Smooth muscle cell (in vitro differentiated cells): ENCODE measurements around the gene MSS51. TPM values are rescaled to one million over a fixed set of nuclear protein-coding genes. Genes with fewer than 3 reads are reported as not detected.

Source experiments
- DNase-seq: peaks from one replicate; lab custom pipeline; 2025; ENCODE audit not compliant: unreplicated experiment; lab: John Stamatoyannopoulos, UW
- H2AFZ ChIP-seq: fragments of 200-600 bp; sonication (generic); 2 replicates; pipeline ENCODE4 v1.6.0; 2016; ENCODE audit warnings: antibody characterized with exemption, low read depth, mild to moderate bottlenecking
- H3F3A ChIP-seq: fragments of 200-600 bp; sonication (generic); 2 replicates; pipeline ENCODE4 v1.6.0; 2017; ENCODE audit warnings: antibody characterized with exemption, low read depth
- H3K27ac ChIP-seq: fragments of 200-600 bp; sonication (generic); 2 replicates; pipeline ENCODE4 v1.5.1; 2016; ENCODE audit warnings: low read depth, mild to moderate bottlenecking
- H3K27me3 ChIP-seq: fragments of 200-600 bp; sonication (generic); 2 replicates; pipeline ENCODE4 v1.6.1; 2016; ENCODE audit warnings: low read depth, mild to moderate bottlenecking
- H3K36me3 ChIP-seq: fragments of 200-600 bp; sonication (generic); 2 replicates; pipeline ENCODE4 v1.5.1; 2016; ENCODE audit warnings: low read depth
- H3K4me1 ChIP-seq: fragments of 200-600 bp; sonication (generic); 2 replicates; pipeline ENCODE4 v1.5.1; 2016; ENCODE audit warnings: low read depth
- H3K4me2 ChIP-seq: fragments of 200-600 bp; sonication (generic); 2 replicates; pipeline ENCODE4 v1.6.0; 2016; ENCODE audit warnings: mild to moderate bottlenecking
- H3K4me3 ChIP-seq: fragments of 200-600 bp; sonication (generic); 2 replicates; pipeline ENCODE4 v1.5.1; 2016; ENCODE audit warnings: mild to moderate bottlenecking
- H3K79me2 ChIP-seq: fragments of 200-600 bp; sonication (generic); 2 replicates; pipeline ENCODE4 v1.6.0; 2016; ENCODE audit warnings: low read depth, mild to moderate bottlenecking
- H3K9ac ChIP-seq: fragments of 200-600 bp; sonication (generic); 2 replicates; pipeline ENCODE4 v1.6.0; 2016; ENCODE audit warnings: low read depth
- H3K9me3 ChIP-seq: fragments of 200-600 bp; sonication (generic); replicated peaks from 2 replicates; pipeline ENCODE4 v1.5.1; 2016; ENCODE audit warnings: low read depth
- H4K20me1 ChIP-seq: fragments of 200-600 bp; sonication (generic); 2 replicates; pipeline ENCODE4 v1.6.0; 2016; ENCODE audit warnings: low read depth
- WGBS: methylation state at CpG from one replicate; pipeline ENCODE4 v1.1.7; 2016; ENCODE audit warnings: low lambda C conversion rate; 5-methylcytosine and 5-hydroxymethylcytosine counted together
- polyA plus RNA-seq: library from polyadenylated mRNA; unstranded; fragments of >200 nt; fragmentation: Nextera tagmentation; extraction: Ambion mirVana; gene quantifications from 2 replicates; pipeline ENCODE4 v1.2.1, GENCODE V29; 2016
- total RNA-seq: library from RNA; depleted of rRNA; stranded (reverse); fragments of >200 nt; gene quantifications from 2 replicates; pipeline ENCODE4 v1.2.3, GENCODE V29; 2014
- TF ChIP-seq, protein P1 (sequence below): fragments of 200-600 bp; sonication (generic); IDR thresholded peaks from 2 replicates; pipeline ENCODE4 v1.5.1; 2017; ENCODE audit warnings: borderline replicate concordance, mild to moderate bottlenecking, antibody characterized with exemption; ENCODE audit not compliant: insufficient read depth, poor library complexity, severe bottlenecking

The MSS51 gene
- total and polyA plus RNA-seq, 2 experiments from 2014 or later = 0.66 to 2.4 TPM

DNA sequence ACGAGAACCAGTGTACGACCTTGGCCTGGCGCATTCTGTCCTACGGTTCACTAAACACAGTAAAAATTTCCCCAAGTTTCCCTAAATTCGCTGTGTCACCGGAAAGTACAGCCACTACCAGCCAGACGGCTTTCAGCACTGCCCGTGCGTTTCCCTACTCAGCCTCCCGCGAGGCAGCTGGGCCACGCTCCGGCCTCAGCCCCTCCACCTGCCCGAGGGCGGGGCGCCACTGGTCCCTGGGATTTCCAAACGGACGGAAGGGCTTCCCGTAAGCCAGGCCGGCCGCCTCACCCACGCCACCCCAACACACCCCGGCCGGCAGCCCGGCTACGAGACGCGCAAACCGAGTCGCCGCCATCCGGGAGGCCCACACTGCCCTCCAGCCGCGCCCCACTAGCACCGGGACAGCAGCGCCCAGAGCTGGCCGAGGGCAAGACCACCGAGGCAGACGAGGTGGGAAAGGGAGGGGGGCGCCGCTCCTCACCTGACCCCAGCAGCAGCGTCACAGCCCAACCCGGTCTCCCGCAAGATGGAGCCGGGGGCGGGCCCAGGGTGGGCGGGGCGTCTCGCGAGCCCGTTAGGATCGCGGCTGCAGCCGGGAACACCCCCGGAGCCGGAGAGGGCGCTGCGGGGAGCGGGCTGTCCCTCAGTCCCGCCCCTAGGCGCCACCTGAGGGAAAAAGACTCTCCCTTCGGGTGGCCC, 19.7 kb downstream of the MSS51 start, which contains the start of gene ANXA7:
ANXA7 (minus strand) TSS at position 531 of the 702 bp plus-strand sequence. CDS start 13,202 bp downstream, outside the sequence.
- peak within 1 kb of the TSS; percentile 90 for H3K27ac ChIP-seq
- no peaks in the 10 kb centered on the region for H3K9me3 ChIP-seq
- H3K4me2 ChIP-seq = peak within 1 kb of the TSS; percentile 87
- peak within 1 kb of the TSS; percentile 97 for H3K4me3 ChIP-seq
- TF ChIP-seq, protein P1, sequence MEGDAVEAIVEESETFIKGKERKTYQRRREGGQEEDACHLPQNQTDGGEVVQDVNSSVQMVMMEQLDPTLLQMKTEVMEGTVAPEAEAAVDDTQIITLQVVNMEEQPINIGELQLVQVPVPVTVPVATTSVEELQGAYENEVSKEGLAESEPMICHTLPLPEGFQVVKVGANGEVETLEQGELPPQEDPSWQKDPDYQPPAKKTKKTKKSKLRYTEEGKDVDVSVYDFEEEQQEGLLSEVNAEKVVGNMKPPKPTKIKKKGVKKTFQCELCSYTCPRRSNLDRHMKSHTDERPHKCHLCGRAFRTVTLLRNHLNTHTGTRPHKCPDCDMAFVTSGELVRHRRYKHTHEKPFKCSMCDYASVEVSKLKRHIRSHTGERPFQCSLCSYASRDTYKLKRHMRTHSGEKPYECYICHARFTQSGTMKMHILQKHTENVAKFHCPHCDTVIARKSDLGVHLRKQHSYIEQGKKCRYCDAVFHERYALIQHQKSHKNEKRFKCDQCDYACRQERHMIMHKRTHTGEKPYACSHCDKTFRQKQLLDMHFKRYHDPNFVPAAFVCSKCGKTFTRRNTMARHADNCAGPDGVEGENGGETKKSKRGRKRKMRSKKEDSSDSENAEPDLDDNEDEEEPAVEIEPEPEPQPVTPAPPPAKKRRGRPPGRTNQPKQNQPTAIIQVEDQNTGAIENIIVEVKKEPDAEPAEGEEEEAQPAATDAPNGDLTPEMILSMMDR = no peak
- H4K20me1 ChIP-seq = peaks cover 29% of the 10 kb centered on the region
- H3K27me3 ChIP-seq = no peaks in the 10 kb centered on the region
- H2AFZ ChIP-seq = peak within 1 kb of the TSS; percentile 69
- peaks cover 8% of the 10 kb centered on the region for H3K4me1 ChIP-seq
- H3F3A ChIP-seq = peaks cover 11% of the 10 kb centered on the region
- H3K9ac ChIP-seq = peak within 1 kb of the TSS; percentile 94
- DNase-seq = peak; percentile 75
- H3K36me3 ChIP-seq = no peaks in the 10 kb centered on the region
- WGBS = 1% methylated on average over 48 of the region's 62 CpGs
- H3K79me2 ChIP-seq = peaks cover 42% of the 10 kb centered on the region

DNA sequence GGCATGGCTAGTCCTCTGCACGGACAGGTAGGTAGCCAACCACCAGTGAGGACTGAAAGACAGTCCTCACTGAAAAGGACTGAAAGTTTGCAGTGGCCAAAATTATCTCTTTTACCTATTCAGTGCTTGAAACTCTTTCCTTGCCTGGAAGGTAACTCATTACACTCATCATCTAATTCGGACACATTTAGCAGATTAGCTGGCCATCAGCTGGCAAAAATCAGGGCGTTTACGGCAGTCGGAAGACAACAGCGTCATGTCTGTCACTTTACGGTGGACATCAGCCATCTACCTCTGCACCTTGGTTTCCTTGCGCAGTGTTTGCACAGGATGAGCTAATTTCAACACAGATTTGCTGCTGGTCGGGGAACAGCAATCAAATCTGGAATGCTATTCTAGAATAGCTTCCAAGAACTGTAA, 20.2 kb downstream of the MSS51 start:
- DNase-seq = no peak
- H3K27ac ChIP-seq = peak overlapping the region; percentile 90
- H3K9me3 ChIP-seq = no peaks in the 10 kb centered on the region
- TF ChIP-seq, protein P1 = no peak
- H3K4me2 ChIP-seq = peak overlapping the region; percentile 87
- no peaks in the 10 kb centered on the region for H3K27me3 ChIP-seq
- H3K4me3 ChIP-seq = peak overlapping the region; percentile 97
- peak overlapping the region; percentile 69 for H2AFZ ChIP-seq
- 3% methylated on average over 9 of the region's 9 CpGs for WGBS
- peaks cover 48% of the 10 kb centered on the region for H3K79me2 ChIP-seq
- no peaks in the 10 kb centered on the region for H3K36me3 ChIP-seq
- peak overlapping the region; percentile 94 for H3K9ac ChIP-seq
- H4K20me1 ChIP-seq = peaks cover 35% of the 10 kb centered on the region
- H3F3A ChIP-seq = peaks cover 11% of the 10 kb centered on the region
- peaks cover 8% of the 10 kb centered on the region for H3K4me1 ChIP-seq

DNA sequence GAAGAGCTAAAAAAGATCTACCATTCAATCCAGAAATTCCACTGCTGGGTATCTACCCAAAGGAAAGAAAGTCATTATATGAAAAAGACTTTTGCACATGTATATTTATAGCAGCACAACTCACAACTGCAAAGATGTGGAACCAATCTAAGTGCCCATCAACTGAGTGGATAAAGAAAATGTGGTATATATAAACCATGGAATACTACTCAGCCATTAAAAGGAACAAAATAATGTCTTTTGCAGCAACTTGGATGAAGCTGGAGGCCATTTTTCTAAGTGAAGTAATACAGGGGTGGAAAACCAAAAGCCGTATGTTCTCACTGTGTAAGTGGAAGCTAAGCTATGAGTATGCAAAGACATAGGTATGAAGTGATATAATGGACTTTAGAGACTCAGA, 22.5 kb downstream of the MSS51 start:
- Histone ChIP-seq H3K4me2 (no peak overlapping the region), H2AFZ (no peak overlapping the region), H3K4me1 (peaks cover 8% of the 10 kb centered on the region), H3K79me2 (peaks cover 70% of the 10 kb centered on the region), H3K9ac (no peak overlapping the region), H4K20me1 (peaks cover 57% of the 10 kb centered on the region), H3F3A (peaks cover 11% of the 10 kb centered on the region), H3K4me3 (no peak overlapping the region), H3K36me3 (no peaks in the 10 kb centered on the region), H3K27me3 (no peaks in the 10 kb centered on the region), H3K27ac (no peak overlapping the region), H3K9me3 (no peaks in the 10 kb centered on the region)
- TF ChIP-seq, protein P1 = no peak
- 96% methylated on average over 1 of the region's 1 CpG for WGBS
- DNase-seq = no peak

DNA sequence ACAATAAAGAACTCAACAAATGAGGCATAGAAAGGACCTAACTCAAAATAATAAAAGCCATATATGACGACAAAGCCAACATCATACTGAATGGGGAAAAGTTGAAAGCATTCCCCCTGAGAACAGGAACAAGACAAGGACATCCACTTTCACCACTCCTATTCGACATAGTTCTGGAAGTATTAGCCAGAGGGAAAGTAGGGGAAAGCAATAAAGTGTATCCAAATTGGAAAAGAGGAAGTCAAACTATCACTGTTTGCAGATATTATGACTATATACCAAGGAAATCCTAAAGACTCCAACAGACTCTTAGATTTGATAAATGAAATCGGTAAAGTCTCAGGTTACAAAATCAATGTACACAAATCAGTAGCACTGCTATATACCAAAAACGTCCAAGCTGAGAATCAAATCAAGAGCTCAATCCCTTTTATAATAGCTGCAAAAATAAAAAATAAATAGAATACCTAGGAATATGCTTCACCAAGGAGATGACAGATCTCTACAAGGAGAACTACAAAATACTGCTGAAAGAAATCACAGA, 24.3 kb downstream of the MSS51 start:
- Histone ChIP-seq H3K4me1 (peaks cover 8% of the 10 kb centered on the region), H3K27ac (no peak overlapping the region), H3K36me3 (no peaks in the 10 kb centered on the region), H3F3A (no peaks in the 10 kb centered on the region), H3K9me3 (no peaks in the 10 kb centered on the region), H3K9ac (no peak overlapping the region), H3K4me2 (no peak overlapping the region), H3K4me3 (no peak overlapping the region), H2AFZ (no peak overlapping the region), H3K27me3 (no peaks in the 10 kb centered on the region), H4K20me1 (peaks cover 74% of the 10 kb centered on the region), H3K79me2 (peaks cover 86% of the 10 kb centered on the region)
- TF ChIP-seq, protein P1 = no peak
- no peak for DNase-seq
- WGBS = 95% methylated on average over 4 of the region's 4 CpGs
